GM21515 (cell line): ENCODE results near the gene TEDC1.

ENCODE experiments used
- ATAC-seq: cut with Tn5 transposase; IDR thresholded peaks from one replicate; pipeline ENCODE4 v1.9.1; 2021; ENCODE audit not compliant: unreplicated experiment

TEDC1 gene

DNA sequence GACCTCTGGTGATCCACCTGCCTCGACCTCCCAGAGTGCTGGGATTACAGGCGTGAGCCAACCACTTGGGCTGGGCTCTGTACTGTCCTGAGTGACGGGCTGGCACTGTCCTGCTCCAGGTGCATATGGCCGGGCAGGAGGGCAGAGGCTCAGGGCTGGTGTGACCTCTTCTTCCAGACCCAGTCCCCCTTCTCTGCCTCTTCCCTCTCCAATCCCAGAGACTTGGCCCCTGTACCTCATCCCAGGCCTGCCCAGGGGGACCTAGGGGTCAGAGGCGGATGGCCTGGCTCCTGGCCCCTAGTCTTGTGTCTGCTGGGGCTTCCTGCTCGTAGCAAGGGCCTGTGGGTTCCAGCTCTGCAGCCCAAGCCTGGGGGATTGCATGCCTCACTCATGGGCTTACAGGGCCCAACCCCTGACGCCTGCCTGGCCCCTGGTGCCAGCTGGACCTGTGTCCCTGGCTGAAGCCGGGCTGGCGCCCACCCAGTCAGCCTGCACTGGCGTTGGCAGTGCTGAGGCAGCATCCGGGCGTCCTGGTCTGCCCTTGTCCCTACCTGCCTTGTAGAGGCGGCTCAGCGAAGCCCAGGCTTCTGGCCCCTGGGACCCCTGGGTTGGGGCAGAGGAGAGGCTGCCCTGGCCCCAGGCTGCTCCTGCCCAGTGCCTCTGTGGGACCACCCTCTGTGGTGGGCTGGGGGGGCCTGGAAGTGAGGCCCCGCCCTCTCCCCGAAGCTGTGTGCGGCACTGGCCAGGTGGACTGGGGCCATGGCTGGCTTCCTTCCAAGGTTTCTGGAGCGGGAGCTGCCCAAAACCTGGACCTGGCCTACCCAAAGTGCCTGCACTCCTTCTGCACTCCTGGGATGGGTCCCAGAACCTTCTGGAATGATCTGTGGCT lies 4.3 kb downstream of the TEDC1 start:
- no peak for ATAC-seq

DNA sequence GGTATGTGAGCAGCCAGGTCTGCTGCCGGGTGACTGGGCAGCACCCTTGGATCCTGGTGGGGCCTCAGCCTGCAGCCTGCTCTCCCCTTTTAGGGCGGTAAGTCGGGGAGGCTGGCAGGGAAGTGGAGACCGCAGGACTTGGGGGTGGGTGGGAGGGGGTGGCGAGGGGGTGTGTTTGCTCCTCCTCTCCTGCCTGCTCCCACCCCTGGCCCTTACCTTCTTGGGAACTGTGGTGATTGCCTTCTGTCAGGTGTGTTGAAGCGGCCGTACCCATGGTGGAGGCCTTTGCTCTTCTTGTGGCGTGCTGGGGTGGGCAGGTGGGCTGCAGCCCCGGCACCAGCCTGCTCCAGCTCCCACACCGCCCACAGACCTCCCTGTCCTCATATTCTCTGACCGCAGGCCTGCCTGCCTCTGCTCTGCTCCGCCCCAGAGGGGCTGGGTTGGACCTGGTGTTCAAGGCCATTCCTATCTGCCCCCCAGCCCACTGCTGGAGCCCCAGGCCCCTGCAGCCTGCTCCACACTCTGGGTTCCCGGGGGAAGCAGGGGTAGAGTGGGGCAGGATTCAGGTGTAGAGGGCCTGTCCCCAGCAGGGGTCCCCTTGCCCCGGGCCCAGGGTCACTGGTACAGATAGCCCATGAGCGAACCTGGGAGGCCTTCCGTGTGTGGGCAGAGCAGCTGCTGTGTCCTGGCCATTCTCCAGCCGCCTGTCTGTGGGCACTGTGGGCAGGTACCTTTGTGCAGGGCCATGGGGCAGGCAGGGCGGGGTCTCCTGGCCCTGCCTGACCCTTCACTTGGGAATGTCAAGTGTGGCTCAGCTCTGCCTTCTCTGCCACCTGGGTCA lies 5.2 kb downstream of the TEDC1 start:
- no peak for ATAC-seq

DNA sequence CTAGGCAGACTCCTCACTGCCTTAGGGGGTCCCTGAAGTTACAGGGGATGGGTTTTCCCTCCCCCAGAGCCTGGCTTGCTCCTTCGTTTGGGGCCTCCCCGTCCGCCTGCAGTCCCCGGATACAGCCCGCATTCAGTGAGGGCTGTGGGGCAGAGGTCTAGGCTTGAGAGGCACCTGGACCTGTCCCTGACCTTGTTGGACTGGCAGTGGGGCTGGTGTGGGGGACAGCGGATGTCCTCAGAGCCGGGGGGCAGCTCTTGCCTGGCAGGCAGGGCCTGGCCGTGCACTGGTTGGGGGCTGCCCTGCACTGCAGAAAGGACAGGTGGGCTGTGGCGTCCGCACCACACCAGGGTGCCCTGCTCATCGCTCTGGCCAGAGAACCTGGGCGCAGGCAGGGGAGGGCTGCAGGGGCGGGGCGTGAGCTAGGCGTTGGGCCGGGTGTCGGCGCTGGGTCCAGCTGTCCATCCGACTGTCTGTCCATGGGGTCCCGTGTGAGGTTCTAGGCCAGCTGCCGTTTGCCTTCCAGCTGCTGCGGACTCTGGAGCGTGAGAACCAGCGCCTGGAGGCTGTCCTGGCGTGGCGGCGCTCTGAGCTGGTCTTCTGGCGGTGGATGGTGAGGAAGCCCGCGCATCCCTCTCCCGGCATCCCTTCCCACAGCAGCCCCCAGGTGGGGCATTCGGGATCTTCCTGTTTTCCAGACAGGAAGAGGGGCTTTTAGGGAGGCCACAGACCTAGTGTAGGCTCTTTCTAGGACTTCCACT lies 6.0 kb downstream of the TEDC1 start:
- no peak for ATAC-seq

DNA sequence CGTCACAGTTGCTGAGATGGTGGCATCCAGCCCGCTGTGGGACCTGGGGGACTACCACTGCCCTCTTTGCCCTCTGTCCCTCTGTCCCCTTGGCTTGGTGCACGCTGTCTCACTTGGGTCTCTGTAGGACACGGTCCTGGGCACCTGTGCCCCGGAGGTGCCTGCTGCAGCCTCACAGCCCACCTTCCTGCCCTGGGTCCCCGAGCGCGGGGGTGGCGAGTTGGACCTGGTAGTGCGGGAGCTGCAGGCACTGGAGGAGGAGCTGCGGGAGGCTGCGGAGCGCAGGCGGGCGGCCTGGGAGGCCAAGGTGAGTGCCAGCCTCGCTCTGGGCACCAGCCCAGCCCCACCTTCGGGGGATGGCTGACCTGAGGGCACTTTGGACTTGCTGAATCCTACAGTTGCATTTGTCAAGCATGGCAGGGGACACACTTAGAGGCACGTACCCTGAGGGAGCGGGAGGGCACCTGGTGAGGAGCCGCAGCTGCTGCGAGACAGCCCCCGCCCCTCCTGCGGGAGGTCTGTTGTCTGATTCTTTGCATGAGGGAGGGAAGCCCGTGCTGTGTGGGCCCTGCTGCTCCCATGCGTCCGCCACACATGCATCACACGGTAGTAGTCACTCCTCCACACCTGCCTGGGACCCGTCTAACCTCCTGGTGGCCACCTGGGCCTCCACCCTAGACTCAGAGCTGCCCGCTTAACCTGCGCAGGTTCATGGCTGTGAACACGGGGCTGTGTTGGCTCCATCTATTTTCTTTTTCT lies 6.8 kb downstream of the TEDC1 start:
- no peak for ATAC-seq

DNA sequence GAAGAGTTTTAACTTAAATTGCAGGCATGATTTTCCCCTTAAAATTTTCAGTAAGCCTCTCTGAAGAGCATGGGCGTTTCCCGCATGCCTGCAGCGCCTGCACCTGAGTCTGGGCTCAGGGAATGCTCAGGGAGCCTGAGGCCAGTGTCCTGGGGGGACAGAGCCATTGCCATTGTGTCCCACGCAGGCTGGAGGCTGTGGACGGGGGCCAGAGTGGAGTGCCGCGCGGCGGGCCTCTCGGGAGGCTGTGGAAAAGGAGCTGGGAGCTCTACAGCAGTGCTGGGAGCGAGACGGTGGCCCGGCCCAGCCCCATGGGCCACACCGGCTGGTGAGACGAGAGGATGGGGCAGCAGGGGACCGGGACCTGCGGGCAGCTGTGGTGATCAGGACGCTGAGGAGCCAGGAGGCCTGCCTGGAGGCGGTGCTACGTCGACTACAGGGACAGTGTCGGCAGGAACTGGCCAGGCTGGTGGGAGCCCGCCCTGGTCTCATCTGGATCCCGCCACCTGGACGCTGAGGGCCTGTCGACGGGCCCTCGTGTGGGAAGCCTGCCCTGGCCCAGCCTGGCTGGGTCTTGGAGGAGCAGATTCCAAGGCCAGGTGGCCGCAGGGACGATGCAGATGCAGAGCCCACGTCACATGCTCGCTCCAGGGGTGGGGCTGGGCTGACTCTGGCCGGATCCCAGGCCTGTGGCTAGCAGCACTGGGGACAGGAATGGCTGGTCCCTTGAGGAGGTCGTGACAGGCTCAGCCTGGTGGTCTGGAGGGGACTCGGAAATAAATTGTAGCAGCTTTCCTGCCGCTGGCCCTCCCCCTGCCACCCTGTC lies 7.6 kb downstream of the TEDC1 start:
- ATAC-seq = no peak

DNA sequence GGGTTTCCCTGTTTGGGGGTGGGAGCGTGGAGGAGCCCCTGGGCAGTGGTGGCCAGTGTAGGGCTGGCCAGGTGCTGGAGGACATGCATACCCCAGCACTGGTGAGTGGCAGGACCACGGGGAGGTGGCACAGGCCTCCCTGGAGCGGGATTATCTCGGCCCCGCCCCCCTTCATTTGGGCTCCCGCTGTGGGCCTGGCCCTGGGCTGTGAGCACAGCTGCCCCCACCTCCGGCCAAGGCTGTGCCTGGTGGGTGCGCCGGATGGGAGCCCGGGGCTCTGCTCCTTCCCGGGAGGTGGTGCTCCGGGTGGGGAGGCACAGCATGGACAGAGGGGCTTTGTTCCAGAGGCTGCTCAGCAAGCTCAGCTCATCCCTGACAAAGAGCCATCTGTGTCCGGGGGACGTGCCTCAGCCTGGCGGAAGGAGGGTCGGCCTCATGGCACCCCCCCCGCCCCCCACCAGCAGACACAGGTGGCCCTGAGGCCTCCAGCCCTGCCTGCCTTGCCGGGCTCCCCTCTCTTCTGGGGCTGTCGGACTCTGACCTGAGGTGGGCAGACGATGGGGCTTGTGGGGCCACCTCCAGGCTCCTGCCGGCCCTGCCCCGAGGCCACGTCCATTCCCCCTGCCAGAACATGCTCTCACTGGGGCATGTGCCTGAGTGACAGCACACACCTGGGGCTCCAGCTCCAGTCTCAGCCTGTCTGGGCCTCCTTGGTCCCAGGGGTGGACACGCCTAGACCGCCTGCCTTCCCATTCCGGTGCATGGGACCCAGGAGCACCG lies 8.4 kb downstream of the TEDC1 start:
- no peak for ATAC-seq

DNA sequence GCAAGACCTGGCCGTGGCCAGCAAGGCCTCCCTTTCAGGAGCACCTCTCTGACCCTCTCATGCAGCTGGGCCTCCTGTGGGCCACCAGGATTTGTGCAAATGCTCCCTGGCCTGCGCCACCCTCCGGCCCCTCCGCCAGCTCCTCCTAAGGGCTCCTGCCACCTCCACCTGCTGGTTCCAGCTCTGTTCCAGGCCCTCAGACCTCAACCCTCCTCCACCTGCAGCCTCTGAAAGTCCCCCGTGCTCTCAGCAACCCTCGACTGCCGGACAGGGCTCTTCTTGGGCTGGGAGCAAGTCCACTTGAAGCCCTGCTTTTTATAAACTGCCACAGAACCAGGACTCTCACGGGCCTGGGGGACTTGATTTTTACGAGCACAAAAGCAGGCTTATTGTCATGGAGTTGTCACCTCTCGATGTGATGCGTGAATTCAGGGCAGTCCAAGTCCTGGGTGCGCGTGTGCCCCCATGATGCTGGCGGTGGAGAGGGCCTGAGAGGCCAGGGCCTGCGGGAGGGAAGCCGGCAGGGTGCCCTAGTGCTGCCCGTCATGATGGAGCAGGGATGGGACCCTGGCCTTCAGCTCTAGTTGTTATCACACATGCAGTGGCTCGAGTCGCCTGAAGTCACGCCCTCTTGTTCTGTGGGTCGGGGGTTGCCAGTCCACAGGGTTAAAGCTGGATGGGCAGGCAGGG lies 9.1 kb downstream of the TEDC1 start:
- ATAC-seq = no peak

DNA sequence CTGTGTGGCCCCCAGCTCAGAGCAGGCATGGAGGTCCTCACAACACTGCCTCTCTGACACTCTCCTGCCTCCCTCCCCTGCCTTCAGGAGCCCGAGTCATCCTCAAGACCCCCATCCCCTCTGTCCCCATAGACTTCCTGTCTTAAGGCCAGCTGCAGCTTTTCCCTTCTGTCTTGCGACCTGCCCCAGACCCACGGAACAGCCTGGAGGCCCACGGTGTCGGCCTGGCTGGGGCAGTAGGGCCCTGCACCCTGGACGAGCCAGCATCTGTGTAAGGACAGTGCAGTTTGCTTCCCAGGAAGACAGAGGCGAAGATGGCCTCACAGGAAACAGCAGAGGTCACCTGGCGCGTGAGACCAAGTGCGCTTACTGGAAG lies 9.7 kb downstream of the TEDC1 start:
- ATAC-seq = no peak

DNA sequence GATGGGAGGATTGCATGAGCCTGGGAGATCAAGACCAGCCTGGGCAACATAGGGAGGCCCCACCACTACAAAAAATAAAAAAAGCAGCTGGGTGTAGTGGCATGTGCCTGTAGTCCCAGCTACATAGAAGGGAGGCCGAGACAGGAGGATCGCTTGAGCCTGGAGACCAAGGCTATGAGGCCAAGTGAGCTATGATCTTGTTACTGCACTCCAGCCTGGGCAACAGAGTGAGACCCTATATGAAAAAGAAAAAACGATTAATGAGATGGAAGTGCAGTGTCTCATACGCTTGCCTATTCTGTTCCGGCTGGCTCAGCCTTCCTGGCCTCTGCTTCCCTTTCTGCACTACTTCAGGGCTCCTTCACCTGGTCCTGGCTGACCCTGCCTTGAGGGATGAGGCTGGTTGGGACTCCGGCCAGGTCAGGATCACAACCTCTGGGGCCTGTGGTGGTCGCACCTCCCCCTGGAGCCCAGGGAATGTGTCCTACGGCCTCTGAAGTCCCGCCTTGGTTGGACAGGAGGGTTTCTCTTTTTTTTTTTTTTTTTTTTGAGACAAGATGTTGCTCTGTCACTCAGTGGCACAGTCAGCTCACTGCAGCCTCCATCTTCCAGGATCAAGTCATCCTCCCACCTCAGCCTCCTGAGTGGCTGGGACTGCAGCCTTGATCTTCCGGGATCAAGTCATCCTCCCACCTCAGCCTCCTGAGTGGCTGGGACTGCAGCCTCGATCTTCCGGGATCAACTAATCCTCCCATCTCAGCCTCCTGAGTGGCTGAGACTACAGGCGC lies 10.7 kb downstream of the TEDC1 start:
- ATAC-seq = no peak

DNA sequence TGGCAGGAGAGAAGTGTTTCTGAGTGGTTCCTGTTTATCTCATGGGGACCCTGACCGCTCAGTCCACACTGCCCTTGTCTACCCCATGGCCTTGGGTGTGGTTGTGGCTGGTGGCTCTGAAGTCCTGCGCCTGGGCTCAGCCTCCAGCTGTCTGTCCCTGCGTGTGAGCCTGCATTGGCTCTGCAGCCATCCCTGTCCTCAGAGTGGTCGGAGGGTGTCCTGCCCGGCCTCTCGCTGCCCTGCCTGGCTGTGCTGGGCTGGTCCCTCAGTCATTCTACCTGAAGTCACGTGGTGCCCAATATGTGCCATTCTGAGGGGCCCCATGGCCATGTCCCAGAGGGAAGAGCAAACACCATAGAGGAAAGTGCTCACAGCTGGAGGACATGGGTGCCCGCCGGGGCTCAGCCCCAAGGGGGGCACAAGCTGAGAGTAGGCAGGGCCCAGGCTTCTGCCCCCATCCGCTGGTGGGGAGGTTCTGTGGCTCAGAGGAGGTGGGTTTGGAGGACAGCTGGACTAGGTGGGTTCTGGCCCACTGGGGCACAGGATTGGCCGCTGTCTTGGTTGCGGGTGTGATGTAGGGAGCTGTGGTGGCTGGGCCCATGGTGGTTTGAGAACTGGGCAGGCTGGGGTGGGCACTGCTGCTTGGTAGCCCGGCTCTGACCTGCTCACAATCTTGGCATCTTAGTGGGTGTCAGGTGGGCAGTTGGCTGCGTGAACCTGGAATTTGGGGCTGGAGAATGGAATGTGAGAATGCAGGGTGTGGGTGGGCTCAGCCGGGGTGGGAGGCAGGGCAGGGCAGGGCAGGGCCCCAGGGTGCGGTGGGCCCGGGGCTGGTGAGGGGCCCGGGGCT lies 11.6 kb downstream of the TEDC1 start:
- ATAC-seq = no peak

DNA sequence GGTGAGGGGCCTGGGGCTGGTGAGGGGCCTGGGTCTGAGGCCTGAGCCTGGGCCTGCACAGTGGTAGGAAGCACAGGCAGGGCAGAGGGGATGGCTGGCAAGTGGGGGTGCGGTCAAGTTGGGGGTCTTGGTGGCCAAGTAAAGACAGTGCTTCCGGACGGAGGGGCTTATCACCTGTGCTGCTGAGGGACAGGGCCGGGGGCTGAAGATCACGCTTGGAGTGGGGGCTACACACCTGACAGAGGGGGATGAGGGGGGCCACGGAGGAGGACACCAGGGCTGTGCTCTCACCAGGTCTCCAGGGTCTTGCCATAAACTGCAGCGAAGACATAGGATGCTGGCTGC lies 12.2 kb downstream of the TEDC1 start:
- ATAC-seq = no peak

DNA sequence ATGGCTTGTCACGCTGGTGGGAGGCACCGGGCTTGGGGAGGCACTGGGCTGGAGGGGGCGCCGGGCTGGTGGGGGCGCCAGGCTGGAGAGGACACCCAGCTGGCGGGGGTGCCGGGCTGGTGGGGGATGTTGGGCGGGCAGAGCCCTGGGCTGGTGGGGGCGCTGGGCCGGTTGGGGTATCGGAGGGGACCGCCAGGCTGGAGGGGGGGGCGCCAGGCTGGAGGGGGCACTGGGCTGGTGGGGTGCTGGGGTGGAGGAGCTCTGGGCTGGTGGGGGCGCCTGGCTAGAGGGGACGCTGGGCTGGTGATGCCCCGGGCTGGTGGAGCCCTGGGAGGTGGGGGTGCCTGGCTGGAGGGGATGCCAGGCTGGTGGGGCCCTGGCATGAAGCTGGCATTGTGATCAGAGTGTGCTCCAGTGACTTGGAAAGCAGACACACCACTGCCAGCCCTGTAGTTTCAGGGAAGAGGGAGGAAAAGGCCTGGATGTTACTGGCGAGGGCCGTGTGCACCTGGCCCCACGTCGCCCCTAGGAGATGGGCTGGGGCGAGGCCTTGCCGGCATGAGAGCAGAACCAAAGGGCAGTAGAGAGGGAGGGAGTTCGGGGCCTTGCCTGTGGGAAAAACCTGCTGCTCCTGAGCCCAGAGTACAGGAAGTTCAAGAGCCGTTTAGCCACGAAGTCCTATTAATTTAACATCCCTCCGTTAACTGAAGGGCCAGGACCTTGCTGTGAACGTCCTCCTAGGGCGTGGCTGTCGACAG lies 13.1 kb downstream of the TEDC1 start:
- no peak for ATAC-seq

DNA sequence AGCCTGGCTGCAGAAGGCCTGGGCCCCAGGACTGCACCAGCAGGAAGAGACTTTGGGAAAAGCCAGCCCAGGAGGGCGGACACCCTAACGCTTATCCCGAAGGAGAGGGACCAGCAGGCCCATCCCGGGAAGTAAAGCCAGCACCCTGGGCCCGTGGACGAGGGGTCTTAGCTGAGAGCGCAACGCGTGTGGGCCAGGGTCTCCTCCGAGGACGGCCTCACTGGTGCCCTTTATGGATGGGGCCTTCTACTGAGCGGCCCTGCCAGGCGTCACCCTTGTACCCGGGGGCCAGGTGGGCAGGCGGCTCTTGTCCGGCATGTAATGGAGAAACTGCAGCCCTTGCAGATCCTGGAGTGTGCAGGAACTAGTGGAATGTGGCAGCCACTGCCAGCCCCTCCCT lies 14.1 kb downstream of the TEDC1 start:
- ATAC-seq = no peak

DNA sequence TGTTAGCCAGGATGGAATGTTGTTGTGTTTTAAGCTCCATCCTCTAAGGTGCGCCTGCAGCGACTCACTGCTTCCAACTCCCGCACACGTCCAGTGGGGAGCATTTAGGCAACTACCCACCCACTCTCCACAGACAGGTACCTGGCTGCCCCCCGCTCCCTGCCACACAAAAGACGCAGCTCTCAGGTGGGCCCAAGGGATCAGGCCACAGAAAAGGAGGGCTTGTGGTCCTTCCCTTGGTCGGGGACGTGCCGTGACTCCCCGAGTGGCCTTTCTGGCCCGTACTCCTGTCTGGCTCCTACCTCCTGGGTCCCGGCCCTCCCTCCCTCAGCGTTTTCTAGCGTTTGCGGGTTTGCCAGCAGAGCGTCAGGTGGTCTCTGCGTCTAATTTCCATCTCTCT lies 16.2 kb downstream of the TEDC1 start:
- ATAC-seq = no peak

DNA sequence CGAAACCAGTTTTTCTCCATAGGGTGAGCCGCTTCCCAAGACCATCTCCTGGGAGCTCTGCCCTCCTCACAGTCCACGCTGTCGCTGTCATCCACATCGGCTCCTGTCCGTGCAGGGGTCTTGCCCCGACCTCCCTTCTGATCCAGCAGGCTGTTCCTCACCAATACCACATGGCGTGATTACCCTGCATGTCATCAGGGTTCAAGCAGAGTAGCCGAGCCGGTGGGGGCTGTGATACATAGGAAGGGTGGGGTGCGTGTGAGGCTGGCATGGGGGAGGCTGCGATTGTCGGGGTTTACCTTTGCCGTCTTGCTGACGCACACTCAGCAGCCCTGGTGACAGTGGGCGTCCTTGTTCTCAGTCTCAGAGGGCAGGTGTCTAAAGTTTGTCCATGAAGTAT lies 17.0 kb downstream of the TEDC1 start:
- no peak for ATAC-seq

DNA sequence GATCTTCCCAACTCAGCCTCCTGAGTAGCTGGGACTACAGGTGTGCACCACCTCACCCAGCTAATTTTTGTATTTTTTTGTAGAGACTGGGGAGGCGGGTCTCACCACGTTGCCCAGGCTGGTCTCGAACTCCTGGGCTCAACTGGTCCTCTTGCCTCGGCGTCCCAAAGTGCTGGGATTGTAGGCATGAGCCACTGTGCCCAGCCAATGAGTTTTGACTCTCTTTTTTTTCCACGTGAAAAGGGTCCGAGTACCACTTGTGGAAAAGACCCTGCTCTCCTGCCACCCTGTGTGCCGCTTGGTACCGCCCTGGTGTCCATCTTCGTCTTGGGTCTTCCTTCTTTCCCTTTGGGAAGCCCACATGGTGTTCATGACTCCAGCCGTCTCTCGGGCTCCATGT lies 17.6 kb downstream of the TEDC1 start:
- no peak for ATAC-seq
